Measurements from ENCODE around the gene NFIA. TPM values are rescaled to one million over a fixed set of nuclear protein-coding genes. Genes with fewer than 3 reads are reported as not detected.

NFIA gene
- total and polyA plus RNA-seq, 12 donors: 11.2 to 117 (median 92.5) TPM

GRCh38 chr1:61184040-61184713 is 101.8 kb downstream of the NFIA start:
- intact Hi-C loops (cut with DNase I): loop anchor here (5.0 to 10.0 kb wide), 12 partner anchors 62 to 268 kb away; partner anchors contain the start of gene NFIA (in 6 of the 10)
- ATAC-seq: peak; percentile 93 to 98 (median 94)
- WGBS, 2 donors: 5 to 6% methylated on average over 17 of the region's 17 CpGs
- Histone ChIP-seq H3K36me3 (no peaks in the 10 kb centered on the region), H3K9me3 (no peaks in the 10 kb centered on the region), H3K4me3 (peak overlapping the region in 9 of 10 donors; percentile 18 to 57 (median 48)), H3K27ac (peak overlapping the region; percentile 72 to 96 (median 88)), H3K4me1 (peaks cover 12 to 83% (median 67%) of the 10 kb centered on the region in 9 donors), H3K27me3 (no peaks in the 10 kb centered on the region)
- DNase-seq: peak; percentile 92 to 95
- TF ChIP-seq CTCF (IDR thresholded peaks at IDR 0.05): no peak

GRCh38 chr1:61184714-61185106 is 102.3 kb downstream of the NFIA start:
- ATAC-seq (no peak), DNase-seq (no peak)
- Histone ChIP-seq H3K27me3 (no peaks in the 10 kb centered on the region), H3K4me3 (peak overlapping the region in 9 of 10 donors; percentile 18 to 57 (median 48)), H3K36me3 (no peaks in the 10 kb centered on the region), H3K9me3 (no peaks in the 10 kb centered on the region), H3K27ac (peak overlapping the region; percentile 72 to 96 (median 88)), H3K4me1 (peaks cover 12 to 81% (median 62%) of the 10 kb centered on the region in 9 donors)
- intact Hi-C loops (cut with DNase I): loop anchor here (5.0 to 10.0 kb wide), 12 partner anchors 62 to 268 kb away; partner anchors contain the start of gene NFIA (in 6 of the 10)
- no peak for TF ChIP-seq CTCF (IDR thresholded peaks at IDR 0.05)
- WGBS, 2 donors: 3 to 7% methylated on average over 3 of the region's 3 CpGs

GRCh38 chr1:61186753-61187152 is 104.4 kb downstream of the NFIA start:
- WGBS, 2 donors: 24 to 27% methylated on average over 1 of the region's 1 CpG
- no peaks in the 10 kb centered on the region for H3K27me3 ChIP-seq
- DNase-seq (no peak), ATAC-seq (peak in 1 of 8 donors; percentile 44)
- H3K27ac ChIP-seq: peak overlapping the region in 8 of 10 donors; percentile 39 to 96 (median 64)
- peaks cover 12 to 85% (median 73%) of the 10 kb centered on the region in 9 donors for H3K4me1 ChIP-seq
- H3K4me3 ChIP-seq: no peak overlapping the region
- intact Hi-C loops (cut with DNase I): loop anchor here in 7 of 10 donors (10.0 kb wide), 5 partner anchors 68 to 258 kb away; partner anchors contain the start of gene NFIA (in 3 of the 7)
- H3K36me3 ChIP-seq: no peaks in the 10 kb centered on the region
- TF ChIP-seq CTCF (IDR thresholded peaks at IDR 0.05): no peak
- H3K9me3 ChIP-seq: no peaks in the 10 kb centered on the region

- no peak for TF ChIP-seq CTCF (IDR thresholded peaks at IDR 0.05)
- intact Hi-C loops (cut with DNase I): loop anchor here in 7 of 10 donors (10.0 kb wide), 5 partner anchors 67 to 257 kb away; partner anchors contain the start of gene NFIA (in 3 of the 7)
- Histone ChIP-seq H3K4me3 (no peak overlapping the region), H3K9me3 (no peaks in the 10 kb centered on the region), H3K27ac (peak overlapping the region in 8 of 10 donors; percentile 12 to 96 (median 61)), H3K4me1 (peaks cover 12 to 83% (median 72%) of the 10 kb centered on the region in 9 donors), H3K36me3 (no peaks in the 10 kb centered on the region), H3K27me3 (no peaks in the 10 kb centered on the region)
- 90 to 91% methylated on average over 10 of the region's 10 CpGs for WGBS, 2 donors
- DNase-seq: no peak
- ATAC-seq: no peak
Measured at GRCh38 chr1:61187352-61188086, 105.2 kb downstream of the NFIA start.
